B cell (primary cell): ENCODE data around the gene SNCB. TPM values are rescaled to one million over a fixed set of nuclear protein-coding genes. Genes with fewer than 3 reads are reported as not detected.

Experiments
- ATAC-seq: fragments of 200-7000 bp; cut with Tn5 transposase; one replicate; pipeline ENCODE4 v1.10.0; 2021; ENCODE audit warnings: low read depth, mild to moderate bottlenecking, moderate number of reproducible peaks, moderate library complexity
- CTCF ChIA-PET: fragments of 350-600 bp; sonication (Branson Sonifier 250); formaldehyde crosslinking; loops from one replicate; lab custom pipeline; 2021; ENCODE audit warnings: antibody characterized with exemption, inconsistent platforms; lab: Charles Lee
- POLR2A ChIA-PET: fragments of 350-600 bp; sonication (Branson Sonifier 250); formaldehyde crosslinking; loops from one replicate; lab custom pipeline; 2021; ENCODE audit warnings: antibody characterized with exemption; lab: Charles Lee
- DNase-seq: peaks from one replicate; pipeline ENCODE4 v3.0.0; 2013
- H2AFZ ChIP-seq: 2 replicates; pipeline ENCODE4 v1.6.1; 2012; ENCODE audit warnings: mild to moderate bottlenecking, low read depth, low read length; ENCODE audit not compliant: insufficient read depth, poor library complexity, severe bottlenecking
- H3K27ac ChIP-seq, 2 donors: 1 replicate in 1 of 2; 2 replicates in 1 of 2; pipeline ENCODE4 v1.5.1; 2012 to 2013; ENCODE audit warnings: low read length in 2 of 2, mild to moderate bottlenecking in 2 of 2, moderate library complexity in 1 of 2
- H3K27me3 ChIP-seq, 4 experiments: fragments of 200-600 bp in 1 of 4; sonication (generic) in 1 of 4; replicated peaks in 1 of 4; 1 replicate in 2 of 4; 2 replicates in 2 of 4; pipeline versions ENCODE4 v1.6.1 to v1.7.0; 2013 to 2016; ENCODE audit warnings: low read length in 3 of 4, mild to moderate bottlenecking in 2 of 4, mixed read lengths in 1 of 4, moderate library complexity in 1 of 4; ENCODE audit not compliant: insufficient read depth in 4 of 4, control insufficient read depth in 3 of 4; ENCODE audit errors: control extremely low read depth in 1 of 4
- H3K36me3 ChIP-seq, 2 experiments: replicated peaks in 1 of 2; 1 replicate in 1 of 2; 2 replicates in 1 of 2; pipeline versions ENCODE4 v1.6.1 to v1.7.1; 2013; ENCODE audit warnings: low read length in 1 of 2; ENCODE audit not compliant: insufficient read depth in 2 of 2, control insufficient read depth in 1 of 2; ENCODE audit errors: control extremely low read depth in 1 of 2, extremely low read depth in 1 of 2
- H3K4me1 ChIP-seq, 2 donors: fragments of 200-600 bp in 1 of 2; sonication (generic) in 1 of 2; 1 replicate in 1 of 2; 2 replicates in 1 of 2; pipeline versions ENCODE4 v1.5.1 to v1.6.1; 2013 to 2017; ENCODE audit warnings: low read length in 2 of 2; ENCODE audit not compliant: control insufficient read depth in 2 of 2, insufficient read depth in 2 of 2
- H3K4me2 ChIP-seq: replicated peaks from 2 replicates; pipeline ENCODE3; 2012; ENCODE audit warnings: mild to moderate bottlenecking, low read depth, low read length; ENCODE audit not compliant: poor library complexity, severe bottlenecking
- H3K4me3 ChIP-seq, 5 experiments: fragments of 200-600 bp in 1 of 5; sonication (generic) in 1 of 5; 1 replicate in 3 of 5; 2 replicates in 2 of 5; pipeline versions ENCODE4 v1.5.1 to v1.7.0; 2011 to 2016; ENCODE audit warnings: low read length in 4 of 5, mild to moderate bottlenecking in 4 of 5, low read depth in 2 of 5, control low read depth in 1 of 5, moderate library complexity in 1 of 5; ENCODE audit not compliant: insufficient read depth in 1 of 5; ENCODE audit errors: control extremely low read depth in 1 of 5, extremely low read depth in 1 of 5
- H3K79me2 ChIP-seq: fragments of 200-600 bp; sonication (generic); one replicate; pipeline ENCODE4 v1.6.0; 2016; ENCODE audit warnings: low read length; ENCODE audit not compliant: control insufficient read depth, insufficient read depth
- H3K9ac ChIP-seq: fragments of 200-600 bp; sonication (generic); 2 replicates; pipeline ENCODE4 v1.6.1; 2017; ENCODE audit warnings: mild to moderate bottlenecking, low read length, moderate library complexity
- H3K9me3 ChIP-seq, 3 donors: one replicate each; pipeline versions ENCODE4 v1.6.1 to v1.7.1; 2013; ENCODE audit warnings: low read length in 2 of 3; ENCODE audit not compliant: control insufficient read depth in 2 of 3, insufficient read depth in 1 of 3; ENCODE audit errors: control extremely low read depth in 1 of 3
- H4K20me1 ChIP-seq: 2 replicates; pipeline ENCODE4 v1.6.0; 2012; ENCODE audit warnings: mild to moderate bottlenecking, low read length; ENCODE audit not compliant: insufficient read depth, control insufficient read depth, poor library complexity, severe bottlenecking
- H3K27ac Mint-ChIP-seq: one replicate; pipeline ENCODE4 v1.8.0; 2021; ENCODE audit warnings: mixed read lengths
- H3K27me3 Mint-ChIP-seq: one replicate; pipeline ENCODE4 v1.8.0; 2021; ENCODE audit warnings: mixed read lengths
- H3K4me1 Mint-ChIP-seq: one replicate; pipeline ENCODE4 v1.8.0; 2021; ENCODE audit warnings: mixed read lengths
- H3K4me3 Mint-ChIP-seq: one replicate; pipeline ENCODE4 v1.8.0; 2021; ENCODE audit warnings: mixed read lengths
- H3K9me3 Mint-ChIP-seq: one replicate; pipeline ENCODE4 v1.8.0; 2022; ENCODE audit warnings: mixed read lengths; ENCODE audit not compliant: insufficient read depth
- CTCF ChIP-seq: fragments of 200-600 bp; IDR thresholded peaks from one replicate; pipeline ENCODE4 v1.8.0; 2022; ENCODE audit warnings: antibody characterized with exemption, mild to moderate bottlenecking
- EZH2 ChIP-seq: IDR thresholded peaks from 2 replicates; pipeline ENCODE4 v1.6.1; 2012; ENCODE audit warnings: borderline replicate concordance, low read depth, mild to moderate bottlenecking, moderate library complexity, low read length; ENCODE audit not compliant: insufficient read depth, poor library complexity, severe bottlenecking
- WGBS: methylation state at CpG from one replicate; pipeline ENCODE4 v1.1.5; 2013; ENCODE audit warnings: missing lambda C conversion rate; ENCODE audit not compliant: insufficient coverage; 5-methylcytosine and 5-hydroxymethylcytosine counted together
- intact Hi-C: fragments of 100-400 bp; cut with micrococcal nuclease; formaldehyde crosslinking; loops from one replicate; pipeline ENCODE4 v1.10.0; 2022
- polyA plus RNA-seq: library from polyadenylated mRNA; depleted of rRNA; stranded (reverse); fragments of >200 nt; gene quantifications from 2 replicates; pipeline ENCODE4 v1.2.3, GENCODE V29; 2012
- total RNA-seq, 2 donors: library from RNA; stranded (reverse); fragments of 120-200 nt in 1 of 2; gene quantifications; 1 replicate in 1 of 2; 2 replicates in 1 of 2; pipeline versions ENCODE4 v1.2.3 to v1.2.4, GENCODE V29; 2013 to 2022

Gene SNCB
- total and polyA plus RNA-seq, 2 donors (not counting 1 experiment from before 2014, with no cell fraction given) = 0.09 TPM; not detected in 1

GRCh38 chr5:176648474-176649194, 18.3 kb upstream of the SNCB start:
- Histone ChIP-seq H3K79me2 (peaks cover 14% of the 10 kb centered on the region), H4K20me1 (no peaks in the 10 kb centered on the region), H2AFZ (no peak overlapping the region), H3K9ac (no peak overlapping the region), H3K9me3 (no peaks in the 10 kb centered on the region), H3K27ac (no peak overlapping the region), H3K27me3 (no peaks in the 10 kb centered on the region), H3K4me3 (no peak overlapping the region), H3K36me3 (peaks cover 0 to 5% of the 10 kb centered on the region in 2 experiments), H3K4me2 (peak overlapping the region; percentile 92), H3K4me1 (peaks cover 35 to 66% of the 10 kb centered on the region in 2 donors)
- TF ChIP-seq CTCF = no peak
- TF ChIP-seq EZH2 = no peak
- CTCF ChIA-PET = interaction anchor here (6.8 kb wide), 1 partner anchor 11 kb away, joined by 76 read pairs; no protein-coding TSS in a partner anchor
- Mint-ChIP-seq H3K27ac (peak overlapping the region; percentile 59), H3K9me3 (no peaks in the 10 kb centered on the region), H3K4me3 (peak overlapping the region; percentile 92), H3K27me3 (no peaks in the 10 kb centered on the region), H3K4me1 (peaks cover 63% of the 10 kb centered on the region)
- ATAC-seq (no peak), DNase-seq (no peak)
- WGBS = 80% methylated on average over 10 of the region's 15 CpGs
- POLR2A ChIA-PET = interaction anchor here (0.6 to 1.0 kb wide), 2 partner anchors 69 to 200 kb away, joined by 3 to 5 read pairs; partner anchors contain the start of gene FAF2
- intact Hi-C loops = no loop called here
